K562 (cell line): ENCODE measurements around the gene CELSR1. TPM values are rescaled to one million over a fixed set of nuclear protein-coding genes. Genes with fewer than 3 reads are reported as not detected.

Experiments
- ATAC-seq: fragments of 200-7000 bp; cut with Tn5 transposase; 3 replicates; pipeline ENCODE4 v1.9.1; 2020; ENCODE audit warnings: moderate library complexity
- BruUV-seq: library from RNA; stranded (reverse); fragments of 400-500 nt; replicated peaks from 2 replicates; lab custom pipeline; 2021; lab: Mats Ljungman, UMichigan
- CTCF ChIA-PET: fragments of 300-600 bp; formaldehyde crosslinking; extraction: SDS; loops from one replicate; lab custom pipeline; 2021; ENCODE audit warnings: low intra/inter-chr PET ratio; lab: Yijun Ruan, JAX
- POLR2A ChIA-PET: fragments of 300-600, 350-650 bp; sonication (Branson Sonifier 250); formaldehyde crosslinking; extraction: SDS; loops from one replicate; lab custom pipeline; 2021; ENCODE audit warnings: antibody characterized with exemption, inconsistent platforms; lab: Yijun Ruan, JAX
- DNase-seq, 4 experiments: peaks; one replicate each; pipeline versions ENCODE4 v3.0.0 to v3.0.0-alpha.2; 2011 to 2018; ENCODE audit warnings: low spot score in 3 of 4, mixed read lengths in 3 of 4; ENCODE audit errors: extremely low read depth in 1 of 4
- FAIRE-seq: peaks from 2 replicates; lab custom pipeline; 2011; peaks lifted over from hg19 to GRCh38; lab: Jason Lieb, UNC
- H2AFZ ChIP-seq: 2 replicates; pipeline ENCODE4 v1.6.0; 2011; ENCODE audit warnings: low read depth, low read length, control low read depth, inconsistent platforms
- H3K27ac ChIP-seq: fragments of 200-600 bp; 3 replicates; pipeline ENCODE4 v1.8.0; 2011; ENCODE audit warnings: low read depth, mild to moderate bottlenecking, control low read depth, inconsistent platforms, low read length, moderate library complexity, mixed read lengths; ENCODE audit errors: extremely low read depth
- H3K27me3 ChIP-seq, 2 experiments: fragments of 300-600 bp in 1 of 2; 2 replicates in 1 of 2; 3 replicates in 1 of 2; pipeline versions ENCODE4 v1.6.0 to v1.8.0; 2011; ENCODE audit warnings: inconsistent platforms in 2 of 2, low read length in 2 of 2, mild to moderate bottlenecking in 1 of 2, mixed read lengths in 1 of 2, moderate library complexity in 1 of 2; ENCODE audit not compliant: control insufficient read depth in 2 of 2, insufficient read depth in 2 of 2
- H3K36me3 ChIP-seq: fragments of 300-600 bp; 3 replicates; pipeline ENCODE4 v1.8.0; 2011; ENCODE audit warnings: mild to moderate bottlenecking, low read length, inconsistent platforms; ENCODE audit not compliant: control insufficient read depth, insufficient read depth
- H3K4me1 ChIP-seq, 2 experiments: fragments of 200-600 bp in 1 of 2; replicated peaks in 1 of 2; 2 replicates in 1 of 2; 3 replicates in 1 of 2; pipeline versions ENCODE4 v1.5.1 to v1.8.0; 2011; ENCODE audit warnings: inconsistent platforms in 2 of 2, low read length in 2 of 2, mild to moderate bottlenecking in 1 of 2, mixed read lengths in 1 of 2, moderate library complexity in 1 of 2; ENCODE audit not compliant: control insufficient read depth in 2 of 2, insufficient read depth in 2 of 2
- H3K4me2 ChIP-seq: 2 replicates; pipeline ENCODE4 v1.6.1; 2011; ENCODE audit warnings: low read length, control low read depth, inconsistent platforms, mixed read lengths; ENCODE audit not compliant: insufficient read depth
- H3K4me3 ChIP-seq: fragments of 200-600 bp; sonication (generic), shearing (Covaris generic); 2 replicates; pipeline ENCODE4 v1.5.1; 2016; ENCODE audit warnings: control low read depth, inconsistent platforms
- H3K79me2 ChIP-seq: fragments of 200-600 bp; 3 replicates; pipeline ENCODE4 v1.8.0; 2011; ENCODE audit warnings: low read length, inconsistent platforms; ENCODE audit not compliant: control insufficient read depth, insufficient read depth
- H3K9ac ChIP-seq, 2 experiments: 2 replicates each; pipeline versions ENCODE4 v1.6.0 to v1.6.1; 2011; ENCODE audit warnings: low read depth in 2 of 2, low read length in 2 of 2, control low read depth in 1 of 2, inconsistent platforms in 1 of 2, mild to moderate bottlenecking in 1 of 2, mixed read lengths in 1 of 2; ENCODE audit not compliant: insufficient read depth in 1 of 2
- H3K9me1 ChIP-seq: one replicate; pipeline ENCODE4 v1.6.0; 2011; ENCODE audit warnings: inconsistent platforms, mild to moderate bottlenecking, low read length, moderate library complexity; ENCODE audit not compliant: control insufficient read depth, insufficient read depth
- H3K9me3 ChIP-seq: replicated peaks from 2 replicates; pipeline ENCODE4 v1.5.1; 2011; ENCODE audit warnings: low read depth, low read length, inconsistent platforms; ENCODE audit not compliant: control insufficient read depth, insufficient read depth
- H4K20me1 ChIP-seq: replicated peaks from 2 replicates; pipeline ENCODE4 v1.6.1; 2011; ENCODE audit warnings: low read length, inconsistent platforms, mixed read lengths; ENCODE audit not compliant: control insufficient read depth, insufficient read depth
- KDM5B ChIP-seq: fragments of 200-600 bp; sonication (generic); IDR thresholded peaks from 2 replicates; pipeline ENCODE4 v1.6.1; 2012; ENCODE audit warnings: low read depth, mild to moderate bottlenecking, moderate library complexity, low read length, control low read depth, inconsistent platforms; ENCODE audit not compliant: insufficient replicate concordance
- SMARCA5 ChIP-seq: fragments of 450-650 bp; IDR thresholded peaks from 2 replicates; pipeline ENCODE4 v1.6.1; 2016
- SPI1 ChIP-seq: IDR thresholded peaks from 2 replicates; pipeline ENCODE4 v1.6.1; 2011; ENCODE audit warnings: low read depth, low read length, control low read depth, borderline replicate concordance
- ZC3H11A ChIP-seq: IDR thresholded peaks from 2 replicates; pipeline ENCODE4 v1.6.1; 2012; ENCODE audit warnings: low read depth, low read length, improper control_type of control experiment
- ZKSCAN8 ChIP-seq: fragments of 200-800 bp; sonication (Bioruptor generic); IDR thresholded peaks from 2 replicates; pipeline ENCODE4 v1.6.1; 2016; ENCODE audit warnings: missing genetic modification characterization, missing compliant biosample characterization
- ZNF717 ChIP-seq: fragments of 250-450 bp; sonication (Bioruptor Pico); IDR thresholded peaks from 2 replicates; pipeline ENCODE4 v1.5.0; 2021
- WGBS: fragments of 100-300 bp; shearing (Covaris generic); methylation state at CpG from one replicate; pipeline ENCODE4 v1.1.6; 2016; ENCODE audit warnings: low coverage, mixed read lengths; ENCODE audit not compliant: insufficient coverage; ENCODE audit errors: missing lambda C conversion rate; 5-methylcytosine and 5-hydroxymethylcytosine counted together
- in situ Hi-C: fragments of 300-500 bp; cut with MboI; formaldehyde crosslinking; loops from 4 replicates; pipeline ENCODE4 v1.15.0; 2018; ENCODE audit warnings: inconsistent platforms, mixed read lengths
- intact Hi-C: fragments of 100-400 bp; cut with micrococcal nuclease; formaldehyde crosslinking; loops from 2 replicates; pipeline ENCODE4 v1.14.2; 2022
- polyA plus RNA-seq, 8 experiments: library from polyadenylated mRNA; depleted of rRNA in 4 of 8; stranded (reverse) in 5 of 8; unstranded in 3 of 8; fragments of >200 nt; fragmentation: Nextera tagmentation in 2 of 8; fragmentation: Illumina TruSeq in 1 of 8; extraction: Ambion mirVana in 2 of 8; extraction: Trizol in 1 of 8; gene quantifications; 2 replicates each; pipeline versions ENCODE4 v1.2.1 to v1.2.3, GENCODE V29; 2011 to 2014; ENCODE audit warnings: inconsistent platforms in 1 of 8, missing spikeins in 1 of 8
- total RNA-seq, 7 experiments: library from RNA; depleted of rRNA in 6 of 7; stranded (reverse); fragments of >200 nt in 6 of 7; fragmentation: Illumina TruSeq in 2 of 7; extraction: Trizol in 2 of 7; gene quantifications; 2 replicates each; pipeline versions ENCODE4 v1.2.1 to v1.2.3, GENCODE V29; 2011 to 2021; ENCODE audit warnings: low replicate concordance in 1 of 7
- TF ChIP-seq, protein P1 (sequence below): fragments of 250-450 bp; sonication (Bioruptor Pico); IDR thresholded peaks from 2 replicates; pipeline ENCODE4 v1.4.0; 2020; ENCODE audit warnings: borderline replicate concordance
- TF ChIP-seq, protein P2 (sequence below): sonication (generic); formaldehyde crosslinking; IDR thresholded peaks from 2 replicates; pipeline ENCODE4 v1.8.0; 2023; ENCODE audit warnings: missing genetic modification reagents, mild to moderate bottlenecking, borderline replicate concordance

CELSR1 gene
- total and polyA plus RNA-seq, 9 of the 15 experiments (the other 6 are each of a cell fraction or from before 2014, with no cell fraction given), result under 0.01 to 0.09 TPM; not detected in 7

- no peak for ATAC-seq
- H3K4me1 ChIP-seq, result no peaks in the 10 kb centered on the region; a peak in 1 of 5 replicates
- no peaks in the 10 kb centered on the region for H3K9me1 ChIP-seq
- in situ Hi-C loops, result no loop called here
- no peaks in the 10 kb centered on the region for H3K9me3 ChIP-seq
- H3K9ac ChIP-seq, result no peak overlapping the region
- H3K36me3 ChIP-seq, result no peaks in the 10 kb centered on the region
- intact Hi-C loops, result no loop called here
- CTCF ChIA-PET, result no interaction called here
- DNase-seq, result no peak
- no peak overlapping the region for H3K4me2 ChIP-seq
- no peak overlapping the region for H3K27ac ChIP-seq
- under 1% methylated on average over 28 of the region's 28 CpGs for WGBS
- H2AFZ ChIP-seq, result no peak overlapping the region
- no peak for FAIRE-seq
- BruUV-seq, result no TSS peak
- TF ChIP-seq, protein P1, sequence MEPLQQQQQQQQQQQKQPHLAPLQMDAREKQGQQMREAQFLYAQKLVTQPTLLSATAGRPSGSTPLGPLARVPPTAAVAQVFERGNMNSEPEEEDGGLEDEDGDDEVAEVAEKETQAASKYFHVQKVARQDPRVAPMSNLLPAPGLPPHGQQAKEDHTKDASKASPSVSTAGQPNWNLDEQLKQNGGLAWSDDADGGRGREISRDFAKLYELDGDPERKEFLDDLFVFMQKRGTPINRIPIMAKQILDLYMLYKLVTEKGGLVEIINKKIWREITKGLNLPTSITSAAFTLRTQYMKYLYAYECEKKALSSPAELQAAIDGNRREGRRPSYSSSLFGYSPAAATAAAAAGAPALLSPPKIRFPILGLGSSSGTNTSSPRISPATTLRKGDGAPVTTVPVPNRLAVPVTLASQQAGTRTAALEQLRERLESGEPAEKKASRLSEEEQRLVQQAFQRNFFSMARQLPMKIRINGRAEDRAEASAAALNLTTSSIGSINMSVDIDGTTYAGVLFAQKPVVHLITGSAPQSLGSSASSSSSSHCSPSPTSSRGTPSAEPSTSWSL (CRISPR knock-in tag), result no peak
- no peak for TF ChIP-seq ZC3H11A
- H4K20me1 ChIP-seq, result no peaks in the 10 kb centered on the region
- no peak overlapping the region for H3K4me3 ChIP-seq
- H3K79me2 ChIP-seq, result no peaks in the 10 kb centered on the region
- peaks cover 26 to 47% of the 10 kb centered on the region in 2 experiments for H3K27me3 ChIP-seq
- POLR2A ChIA-PET, result no interaction called here
Observed at GRCh38 chr22:46473021-46473779, 64.2 kb downstream of the CELSR1 start.

DNA sequence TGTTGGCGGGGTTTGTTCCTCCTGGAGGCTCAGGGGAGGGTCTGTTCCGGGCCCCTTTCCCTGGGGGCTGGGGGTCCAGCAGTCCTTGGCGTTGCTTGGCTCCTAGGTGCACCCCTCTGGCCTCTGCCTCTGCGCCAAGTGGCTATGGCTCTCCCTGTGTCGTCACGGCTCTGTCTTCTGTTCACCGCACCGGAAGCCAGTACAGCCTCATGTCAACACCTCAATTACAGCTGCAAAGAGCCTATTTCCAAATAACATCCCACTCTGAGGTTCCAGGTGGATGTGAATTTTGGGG, 64.8 kb downstream of the CELSR1 start:
- CTCF ChIA-PET, result no interaction called here
- Histone ChIP-seq H3K9me3 (no peaks in the 10 kb centered on the region), H3K4me2 (no peak overlapping the region), H3K4me3 (no peak overlapping the region), H3K4me1 (no peaks in the 10 kb centered on the region; a peak in 1 of 5 replicates), H4K20me1 (no peaks in the 10 kb centered on the region), H3K36me3 (no peaks in the 10 kb centered on the region), H3K27ac (no peak overlapping the region), H3K9ac (no peak overlapping the region), H3K9me1 (no peaks in the 10 kb centered on the region), H3K79me2 (no peaks in the 10 kb centered on the region), H3K27me3 (peaks cover 25 to 41% of the 10 kb centered on the region in 2 experiments), H2AFZ (no peak overlapping the region)
- POLR2A ChIA-PET, result interaction anchor here (0.6 kb wide), 1 partner anchor 74 kb away, joined by 6 read pairs; no protein-coding TSS in a partner anchor
- intact Hi-C loops, result no loop called here
- DNase-seq, result no peak
- in situ Hi-C loops, result no loop called here
- ATAC-seq, result no peak
- BruUV-seq, result no TSS peak
- WGBS, result 2% methylated on average over 7 of the region's 8 CpGs
- FAIRE-seq, result no peak
- TF ChIP-seq ZKSCAN8 (CRISPR knock-in tag), result no peak
- no peak for TF ChIP-seq SMARCA5
- no peak for TF ChIP-seq ZNF717 (CRISPR knock-in tag)
- TF ChIP-seq SPI1, result no peak
- no peak for TF ChIP-seq KDM5B
- TF ChIP-seq, protein P2, sequence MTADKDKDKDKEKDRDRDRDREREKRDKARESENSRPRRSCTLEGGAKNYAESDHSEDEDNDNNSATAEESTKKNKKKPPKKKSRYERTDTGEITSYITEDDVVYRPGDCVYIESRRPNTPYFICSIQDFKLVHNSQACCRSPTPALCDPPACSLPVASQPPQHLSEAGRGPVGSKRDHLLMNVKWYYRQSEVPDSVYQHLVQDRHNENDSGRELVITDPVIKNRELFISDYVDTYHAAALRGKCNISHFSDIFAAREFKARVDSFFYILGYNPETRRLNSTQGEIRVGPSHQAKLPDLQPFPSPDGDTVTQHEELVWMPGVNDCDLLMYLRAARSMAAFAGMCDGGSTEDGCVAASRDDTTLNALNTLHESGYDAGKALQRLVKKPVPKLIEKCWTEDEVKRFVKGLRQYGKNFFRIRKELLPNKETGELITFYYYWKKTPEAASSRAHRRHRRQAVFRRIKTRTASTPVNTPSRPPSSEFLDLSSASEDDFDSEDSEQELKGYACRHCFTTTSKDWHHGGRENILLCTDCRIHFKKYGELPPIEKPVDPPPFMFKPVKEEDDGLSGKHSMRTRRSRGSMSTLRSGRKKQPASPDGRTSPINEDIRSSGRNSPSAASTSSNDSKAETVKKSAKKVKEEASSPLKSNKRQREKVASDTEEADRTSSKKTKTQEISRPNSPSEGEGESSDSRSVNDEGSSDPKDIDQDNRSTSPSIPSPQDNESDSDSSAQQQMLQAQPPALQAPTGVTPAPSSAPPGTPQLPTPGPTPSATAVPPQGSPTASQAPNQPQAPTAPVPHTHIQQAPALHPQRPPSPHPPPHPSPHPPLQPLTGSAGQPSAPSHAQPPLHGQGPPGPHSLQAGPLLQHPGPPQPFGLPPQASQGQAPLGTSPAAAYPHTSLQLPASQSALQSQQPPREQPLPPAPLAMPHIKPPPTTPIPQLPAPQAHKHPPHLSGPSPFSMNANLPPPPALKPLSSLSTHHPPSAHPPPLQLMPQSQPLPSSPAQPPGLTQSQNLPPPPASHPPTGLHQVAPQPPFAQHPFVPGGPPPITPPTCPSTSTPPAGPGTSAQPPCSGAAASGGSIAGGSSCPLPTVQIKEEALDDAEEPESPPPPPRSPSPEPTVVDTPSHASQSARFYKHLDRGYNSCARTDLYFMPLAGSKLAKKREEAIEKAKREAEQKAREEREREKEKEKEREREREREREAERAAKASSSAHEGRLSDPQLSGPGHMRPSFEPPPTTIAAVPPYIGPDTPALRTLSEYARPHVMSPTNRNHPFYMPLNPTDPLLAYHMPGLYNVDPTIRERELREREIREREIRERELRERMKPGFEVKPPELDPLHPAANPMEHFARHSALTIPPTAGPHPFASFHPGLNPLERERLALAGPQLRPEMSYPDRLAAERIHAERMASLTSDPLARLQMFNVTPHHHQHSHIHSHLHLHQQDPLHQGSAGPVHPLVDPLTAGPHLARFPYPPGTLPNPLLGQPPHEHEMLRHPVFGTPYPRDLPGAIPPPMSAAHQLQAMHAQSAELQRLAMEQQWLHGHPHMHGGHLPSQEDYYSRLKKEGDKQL (CRISPR knock-in tag), result no peak
